Adipocyte (in vitro differentiated cells): ENCODE results near the gene CUEDC2.
A peak's percentile ranks its signal among the peaks of the same experiment; 100 is the strongest.

Experiments used
- DNase-seq: peaks from one replicate; pipeline ENCODE4 v3.0.0-alpha.2; 2015; ENCODE audit warnings: low read depth
- H3K27me3 ChIP-seq: replicated peaks from 2 replicates; pipeline ENCODE4 v1.7.0; 2013; ENCODE audit warnings: mild to moderate bottlenecking, low read length, moderate library complexity; ENCODE audit not compliant: control insufficient read depth, insufficient read depth
- H3K36me3 ChIP-seq: 2 replicates; pipeline ENCODE4 v1.7.0; 2013; ENCODE audit warnings: low read length, mild to moderate bottlenecking, moderate library complexity; ENCODE audit not compliant: control insufficient read depth, insufficient read depth, severe bottlenecking
- H3K4me1 ChIP-seq: 2 replicates; pipeline ENCODE4 v1.7.0; 2013; ENCODE audit warnings: mild to moderate bottlenecking, low read length, moderate library complexity; ENCODE audit not compliant: control insufficient read depth, insufficient read depth
- H3K4me3 ChIP-seq: 2 replicates; pipeline ENCODE4 v1.7.0; 2013; ENCODE audit warnings: mild to moderate bottlenecking, low read length, moderate library complexity
- H3K9ac ChIP-seq: 2 replicates; pipeline ENCODE4 v1.7.0; 2013; ENCODE audit warnings: mild to moderate bottlenecking, low read length, moderate library complexity
- H3K9me3 ChIP-seq: 2 replicates; pipeline ENCODE4 v1.7.0; 2013; ENCODE audit warnings: mild to moderate bottlenecking, low read length, moderate library complexity; ENCODE audit not compliant: control insufficient read depth

Gene CUEDC2

GRCh38 chr10:102413053-102413705 is 19.2 kb downstream of the CUEDC2 start:
- no peak overlapping the region for H3K4me3 ChIP-seq
- no peak overlapping the region for H3K9ac ChIP-seq
- H3K9me3 ChIP-seq, result no peaks in the 10 kb centered on the region
- H3K4me1 ChIP-seq, result no peaks in the 10 kb centered on the region
- no peaks in the 10 kb centered on the region for H3K36me3 ChIP-seq
- H3K27me3 ChIP-seq, result peaks cover 79% of the 10 kb centered on the region
- peak; percentile 42 for DNase-seq

DNA sequence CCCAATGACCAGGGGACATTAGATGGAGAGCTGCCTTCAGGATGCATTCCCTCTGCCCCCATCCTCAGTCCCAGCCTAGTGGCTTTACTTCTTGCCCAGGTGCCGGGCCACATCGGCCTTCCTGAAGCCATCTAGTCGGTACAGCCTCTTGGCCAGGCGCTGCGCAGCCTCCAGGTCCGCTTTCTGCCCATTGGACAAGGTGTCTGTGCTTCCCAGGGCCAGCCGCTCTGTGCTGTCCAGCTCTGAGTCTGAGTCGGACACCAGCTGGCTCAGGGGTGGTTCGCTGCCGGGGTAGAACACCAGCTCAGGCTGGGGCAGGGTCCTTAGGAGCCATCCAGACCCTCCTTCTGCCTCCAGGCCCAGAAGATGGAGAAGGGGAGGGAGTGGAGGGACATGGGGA is 20.1 kb downstream of the CUEDC2 start:
- H3K4me1 ChIP-seq, result no peaks in the 10 kb centered on the region

DNA sequence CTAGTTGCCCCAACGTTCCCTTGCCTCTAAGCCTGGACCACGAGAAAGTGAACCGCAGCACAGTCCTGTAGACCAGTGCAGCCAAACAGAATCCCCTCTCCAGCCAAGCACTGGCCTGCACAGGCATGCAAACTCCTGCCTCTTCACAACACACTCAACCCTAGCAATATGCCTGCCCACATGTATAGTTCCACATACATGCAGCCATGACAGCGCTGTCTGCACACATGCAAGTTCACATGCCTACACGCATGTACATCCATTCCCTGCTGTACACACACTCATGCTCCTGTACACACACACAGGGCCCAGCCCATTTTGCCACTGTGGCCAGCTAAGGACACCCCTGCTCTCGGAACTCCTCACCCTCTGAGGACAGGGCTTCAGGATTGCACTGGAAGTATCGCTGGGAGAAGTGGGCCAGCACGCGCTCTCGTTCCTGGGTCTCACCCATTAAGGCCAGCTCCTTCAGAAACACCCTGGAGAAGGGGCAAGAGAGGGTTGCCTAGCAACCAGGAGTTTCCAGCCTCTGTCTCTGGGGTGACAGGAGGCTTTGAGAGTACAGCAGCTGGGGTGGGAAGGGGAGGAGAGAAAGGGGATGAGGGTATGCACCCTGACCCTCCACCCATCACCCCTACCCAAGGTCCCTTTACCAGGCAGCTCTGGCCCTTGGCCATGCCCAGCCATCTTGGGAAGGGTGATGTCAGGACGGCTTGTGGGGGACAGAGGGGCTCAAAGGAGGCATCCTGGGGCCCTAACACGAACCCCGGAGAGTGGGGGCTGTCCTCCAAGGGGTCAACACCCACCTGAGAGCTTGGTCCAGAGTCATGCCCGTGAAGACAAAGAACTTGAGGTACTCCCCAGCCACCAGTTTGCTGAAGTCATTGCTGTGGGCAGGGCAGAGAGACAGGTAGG is 20.8 kb downstream of the CUEDC2 start:
- Histone ChIP-seq H3K36me3 (no peaks in the 10 kb centered on the region), H3K27me3 (peaks cover 75% of the 10 kb centered on the region), H3K9me3 (no peaks in the 10 kb centered on the region), H3K9ac (no peak overlapping the region), H3K4me1 (no peaks in the 10 kb centered on the region), H3K4me3 (no peak overlapping the region)
- no peak for DNase-seq

More for the DNA sequence above, 20.1 kb downstream of the CUEDC2 start:
- Histone ChIP-seq H3K27me3 (peaks cover 79% of the 10 kb centered on the region), H3K9me3 (no peaks in the 10 kb centered on the region), H3K4me3 (no peak overlapping the region), H3K36me3 (no peaks in the 10 kb centered on the region), H3K9ac (no peak overlapping the region)
- no peak for DNase-seq

DNA sequence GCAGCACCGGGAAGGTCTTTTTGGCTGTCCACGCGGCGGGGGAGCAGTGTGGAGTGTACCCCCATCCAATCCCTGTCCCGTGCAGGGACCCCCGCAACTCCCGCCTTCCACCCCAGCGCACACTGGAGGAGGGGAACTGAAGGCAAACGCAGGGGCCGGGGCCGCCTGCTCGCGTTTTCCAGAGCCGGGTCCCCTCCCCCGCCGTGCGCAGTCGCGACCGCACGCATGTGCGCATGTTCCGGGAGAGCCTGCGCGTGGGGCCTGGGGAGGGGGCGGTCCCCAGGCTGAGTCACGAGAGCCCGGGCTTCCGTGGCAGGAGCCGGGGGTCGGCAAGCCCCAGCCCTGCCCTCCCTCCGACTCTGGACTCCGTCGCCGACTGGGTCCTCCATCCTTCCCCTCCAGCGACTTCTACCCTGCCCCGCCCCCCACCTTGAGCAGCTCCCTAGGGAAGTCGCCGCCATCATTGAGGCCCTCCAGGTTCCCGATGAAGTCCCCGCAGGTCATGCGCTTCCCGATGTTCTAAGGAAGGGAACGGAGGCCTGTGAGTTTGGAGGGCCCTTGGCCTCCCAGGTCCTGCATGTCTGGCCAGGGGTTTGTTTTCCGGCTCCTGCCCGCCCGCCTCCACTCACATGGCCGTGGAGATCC is 21.8 kb downstream of the CUEDC2 start:
- no peak overlapping the region for H3K9ac ChIP-seq
- DNase-seq, result peak; percentile 66
- peak overlapping the region; percentile 26 for H3K4me3 ChIP-seq
- no peaks in the 10 kb centered on the region for H3K4me1 ChIP-seq
- no peaks in the 10 kb centered on the region for H3K36me3 ChIP-seq
- no peaks in the 10 kb centered on the region for H3K9me3 ChIP-seq
- H3K27me3 ChIP-seq, result peaks cover 66% of the 10 kb centered on the region

- no peaks in the 10 kb centered on the region for H3K36me3 ChIP-seq
- H3K4me3 ChIP-seq, result peak overlapping the region; percentile 26
These were observed 22.6 kb downstream of the CUEDC2 start for GRCh38 chr10:102409604-102410428.

DNA sequence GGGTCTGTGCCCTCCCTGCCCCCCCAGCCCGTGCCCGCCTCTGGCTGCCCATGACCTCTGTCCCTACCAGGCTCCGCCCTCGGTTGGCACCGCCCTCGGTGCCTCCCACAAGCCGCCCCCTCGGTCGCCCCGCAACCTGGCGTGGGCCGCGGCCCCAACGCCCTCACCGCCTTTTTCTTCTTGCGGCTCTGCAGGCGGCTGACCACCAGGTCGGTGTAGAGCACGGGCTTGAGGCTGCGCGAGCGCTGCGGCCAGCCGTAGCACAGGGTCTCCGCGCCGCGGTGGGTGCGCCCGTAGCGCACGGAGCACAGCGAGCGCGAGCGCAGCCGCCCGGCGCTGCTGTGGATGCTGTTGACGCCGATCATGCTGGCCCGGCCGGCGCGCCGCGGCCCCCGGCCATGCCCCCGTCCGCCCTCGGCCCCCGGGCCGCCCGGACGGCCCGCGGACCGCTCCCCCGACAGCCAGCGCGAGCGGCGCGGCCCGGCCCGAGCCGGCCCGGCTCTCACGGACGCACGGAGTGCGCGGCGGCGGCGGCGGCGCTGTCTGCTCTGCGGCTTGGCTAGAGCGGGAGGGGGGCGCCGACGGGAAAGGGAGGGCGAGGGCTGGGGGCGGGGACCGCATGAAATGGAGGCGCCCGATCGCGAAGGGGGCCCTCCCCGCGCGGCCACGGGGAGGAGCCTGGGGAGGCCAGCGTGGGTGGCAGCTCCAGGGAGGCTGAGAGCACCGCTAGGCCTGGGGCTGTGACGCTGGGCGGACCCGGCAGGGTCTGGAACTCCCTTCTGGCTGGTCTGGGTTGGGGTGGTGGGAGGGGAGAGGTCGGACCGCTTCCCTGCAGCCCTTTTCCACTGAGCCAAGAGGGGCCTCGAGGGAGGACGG is 23.4 kb downstream of the CUEDC2 start:
- no peak overlapping the region for H3K9ac ChIP-seq
- H3K9me3 ChIP-seq, result no peaks in the 10 kb centered on the region
- DNase-seq, result peak; percentile 87
- H3K4me3 ChIP-seq, result peak overlapping the region; percentile 27
- no peaks in the 10 kb centered on the region for H3K4me1 ChIP-seq
- H3K36me3 ChIP-seq, result no peaks in the 10 kb centered on the region
- H3K27me3 ChIP-seq, result peaks cover 57% of the 10 kb centered on the region

More at GRCh38 chr10:102409604-102410428, 22.6 kb downstream of the CUEDC2 start:
- no peak overlapping the region for H3K9ac ChIP-seq
- no peaks in the 10 kb centered on the region for H3K4me1 ChIP-seq
- H3K9me3 ChIP-seq, result no peaks in the 10 kb centered on the region
- peak; percentile 44 for DNase-seq
- H3K27me3 ChIP-seq, result peaks cover 62% of the 10 kb centered on the region

DNA sequence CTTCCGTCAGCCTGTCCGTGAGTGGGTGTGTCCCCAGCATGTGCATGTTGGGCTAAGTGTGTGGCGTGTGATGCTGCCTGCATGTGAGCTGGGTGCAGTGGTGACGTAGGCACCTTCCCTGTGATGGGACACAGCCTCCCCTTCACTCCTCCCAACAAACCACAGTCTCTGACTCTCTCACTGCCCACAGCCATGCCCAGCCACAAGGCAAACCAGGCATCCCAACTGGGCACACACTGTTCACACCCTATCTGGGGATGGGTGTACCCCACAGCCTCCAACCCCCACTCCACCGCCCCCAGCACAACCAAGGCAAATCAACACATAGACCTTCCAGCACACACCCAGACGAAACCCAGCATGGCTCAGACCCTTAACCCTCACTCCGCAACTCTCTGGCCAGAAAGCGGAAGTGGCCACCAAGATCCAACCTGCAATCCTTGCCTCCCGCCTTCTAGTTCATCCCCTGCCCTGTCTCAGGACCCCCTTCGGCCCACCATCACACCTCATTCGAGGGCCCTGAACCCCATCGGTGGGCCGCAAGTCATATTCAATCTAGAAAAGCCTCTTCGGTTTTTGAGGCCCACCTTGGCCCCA is 24.1 kb downstream of the CUEDC2 start:
- no peak for DNase-seq
- H3K27me3 ChIP-seq, result peaks cover 54% of the 10 kb centered on the region

GRCh38 chr10:102407425-102408130 is 24.8 kb downstream of the CUEDC2 start:
- peaks cover 47% of the 10 kb centered on the region for H3K27me3 ChIP-seq
- no peaks in the 10 kb centered on the region for H3K36me3 ChIP-seq
- H3K9me3 ChIP-seq, result no peaks in the 10 kb centered on the region
- H3K9ac ChIP-seq, result no peak overlapping the region
- DNase-seq, result no peak
- no peak overlapping the region for H3K4me3 ChIP-seq
- no peaks in the 10 kb centered on the region for H3K4me1 ChIP-seq

More for the DNA sequence above, 24.1 kb downstream of the CUEDC2 start:
- Histone ChIP-seq H3K4me1 (no peaks in the 10 kb centered on the region), H3K36me3 (no peaks in the 10 kb centered on the region), H3K4me3 (no peak overlapping the region), H3K9me3 (no peaks in the 10 kb centered on the region), H3K9ac (no peak overlapping the region)

- H3K36me3 ChIP-seq, result peaks cover 4% of the 10 kb centered on the region
- H3K9ac ChIP-seq, result no peak overlapping the region
- no peak for DNase-seq
- H3K9me3 ChIP-seq, result no peaks in the 10 kb centered on the region
- H3K4me3 ChIP-seq, result no peak overlapping the region
- peaks cover 40% of the 10 kb centered on the region for H3K27me3 ChIP-seq
- no peaks in the 10 kb centered on the region for H3K4me1 ChIP-seq
These were observed 25.6 kb downstream of the CUEDC2 start for GRCh38 chr10:102406815-102407214.
